GM18909 (cell line): Measurements from ENCODE around the gene BACH2.
"Not testable (repeated sequence)": the region's sequence is repeated elsewhere in the genome, so short reads cannot be mapped to it uniquely, and the experiment has no call there.

Experiments used
- ATAC-seq: cut with Tn5 transposase; IDR thresholded peaks from one replicate; pipeline ENCODE4 v1.9.1; 2021; ENCODE audit warnings: mild to moderate bottlenecking; ENCODE audit not compliant: unreplicated experiment, poor library complexity

Gene BACH2

GRCh38 chr6:89932245-89932802, 364.3 kb downstream of the BACH2 start:
- no peak for ATAC-seq

- no peak for ATAC-seq
Observed at GRCh38 chr6:89930789-89931188, 365.9 kb downstream of the BACH2 start.

- ATAC-seq: no peak
Observed at GRCh38 chr6:89928604-89929003, 368.0 kb downstream of the BACH2 start.

GRCh38 chr6:89927791-89928550, 368.7 kb downstream of the BACH2 start:
- no peak for ATAC-seq

- no peak for ATAC-seq
Observed at GRCh38 chr6:89927264-89927663, 369.4 kb downstream of the BACH2 start.

GRCh38 chr6:89925826-89926225, 370.8 kb downstream of the BACH2 start:
- no peak for ATAC-seq

- no peak for ATAC-seq
Observed at GRCh38 chr6:89924231-89924630, 372.4 kb downstream of the BACH2 start.

- ATAC-seq: no peak
Observed at GRCh38 chr6:89921691-89922090, 375.0 kb downstream of the BACH2 start.

- no peak for ATAC-seq
Observed at GRCh38 chr6:89921197-89921596, 375.4 kb downstream of the BACH2 start.

- ATAC-seq: no peak
Observed at GRCh38 chr6:89917801-89918366, 378.8 kb downstream of the BACH2 start.

GRCh38 chr6:89917216-89917615, 379.4 kb downstream of the BACH2 start:
- ATAC-seq: no peak

GRCh38 chr6:89916136-89916920, 380.3 kb downstream of the BACH2 start:
- no peak for ATAC-seq

- ATAC-seq: no peak
Observed at GRCh38 chr6:89910902-89911240, 385.8 kb downstream of the BACH2 start.

- not testable (repeated sequence) for ATAC-seq
Observed at GRCh38 chr6:89910001-89910901, 386.4 kb downstream of the BACH2 start.

- ATAC-seq: no peak
Observed at GRCh38 chr6:89895276-89895874, 401.3 kb downstream of the BACH2 start.

- ATAC-seq: no peak
Observed at GRCh38 chr6:89894169-89894568, 402.5 kb downstream of the BACH2 start, which contains the start of gene GJA10. Gene GJA10 (plus strand): TSS chr6:89894469. CDS start chr6:89894469, 0 bp downstream.

- ATAC-seq: not testable (repeated sequence)
Observed at GRCh38 chr6:89892577-89892976, 404.1 kb downstream of the BACH2 start.

- ATAC-seq: not testable (repeated sequence)
Observed at GRCh38 chr6:89890845-89891528, 405.7 kb downstream of the BACH2 start.

- ATAC-seq: no peak
Observed at GRCh38 chr6:89888871-89889270, 407.8 kb downstream of the BACH2 start.
